ENCODE measurements around the gene TCF4. TPM values are rescaled to one million over a fixed set of nuclear protein-coding genes. Genes with fewer than 3 reads are reported as not detected.

Gene TCF4
- polyA plus RNA-seq, 2 donors, result 3.7 to 4.8 TPM

- H3K27ac ChIP-seq (ENCODE audit: low read depth in 2 of 2, low read length in 1 of 2), result peak overlapping the region in 1 of 2 donors; percentile 47
- WGBS, 2 donors, result 57 to 58% methylated on average over 6 of the region's 6 CpGs
- no peaks in the 10 kb centered on the region for H3K27me3 ChIP-seq (ENCODE audit: control insufficient read depth in 1 of 2, insufficient read depth in 2 of 2, low read length in 2 of 2)
- H3K9me3 ChIP-seq (ENCODE audit: control insufficient read depth in 2 of 2, insufficient read depth in 1 of 2, low read depth in 1 of 2, low read length in 1 of 2), result no peaks in the 10 kb centered on the region
- H3K4me3 ChIP-seq (ENCODE audit: low read depth in 1 of 2, low read length in 2 of 2), result no peak overlapping the region
- no peaks in the 10 kb centered on the region for H3K4me1 ChIP-seq (ENCODE audit: control insufficient read depth in 2 of 2, insufficient read depth in 2 of 2, low read length in 1 of 2)
- H3K36me3 ChIP-seq (ENCODE audit: control insufficient read depth in 2 of 2, insufficient read depth in 2 of 2, low read length in 1 of 2), result no peaks in the 10 kb centered on the region
Observed at GRCh38 chr18:55243857-55244256, 344.1 kb downstream of the TCF4 start.

GRCh38 chr18:55243255-55243654 is 344.7 kb downstream of the TCF4 start:
- Histone ChIP-seq H3K27ac (ENCODE audit: low read depth in 2 of 2, low read length in 1 of 2) (peak overlapping the region in 1 of 2 donors; percentile 47), H3K36me3 (ENCODE audit: control insufficient read depth in 2 of 2, insufficient read depth in 2 of 2, low read length in 1 of 2) (no peaks in the 10 kb centered on the region), H3K4me1 (ENCODE audit: control insufficient read depth in 2 of 2, insufficient read depth in 2 of 2, low read length in 1 of 2) (no peaks in the 10 kb centered on the region), H3K4me3 (ENCODE audit: low read depth in 1 of 2, low read length in 2 of 2) (no peak overlapping the region), H3K9me3 (ENCODE audit: control insufficient read depth in 2 of 2, insufficient read depth in 1 of 2, low read depth in 1 of 2, low read length in 1 of 2) (no peaks in the 10 kb centered on the region), H3K27me3 (ENCODE audit: control insufficient read depth in 1 of 2, insufficient read depth in 2 of 2, low read length in 2 of 2) (no peaks in the 10 kb centered on the region)
- WGBS, 2 donors, result 60 to 62% methylated on average over 2 of the region's 2 CpGs

- no peaks in the 10 kb centered on the region for H3K4me1 ChIP-seq (ENCODE audit: control insufficient read depth in 2 of 2, insufficient read depth in 2 of 2, low read length in 1 of 2)
- H3K4me3 ChIP-seq (ENCODE audit: low read depth in 1 of 2, low read length in 2 of 2), result no peak overlapping the region
- no peaks in the 10 kb centered on the region for H3K27me3 ChIP-seq (ENCODE audit: control insufficient read depth in 1 of 2, insufficient read depth in 2 of 2, low read length in 2 of 2)
- H3K9me3 ChIP-seq (ENCODE audit: control insufficient read depth in 2 of 2, insufficient read depth in 1 of 2, low read depth in 1 of 2, low read length in 1 of 2), result no peaks in the 10 kb centered on the region
- H3K36me3 ChIP-seq (ENCODE audit: control insufficient read depth in 2 of 2, insufficient read depth in 2 of 2, low read length in 1 of 2), result no peaks in the 10 kb centered on the region
- WGBS, 2 donors, result 71 to 75% methylated on average over 5 of the region's 5 CpGs
- no peak overlapping the region for H3K27ac ChIP-seq (ENCODE audit: low read depth in 2 of 2, low read length in 1 of 2)
Observed at GRCh38 chr18:55240978-55241377, 347.0 kb downstream of the TCF4 start.

GRCh38 chr18:55239740-55240139 is 348.3 kb downstream of the TCF4 start:
- Histone ChIP-seq H3K27me3 (ENCODE audit: control insufficient read depth in 1 of 2, insufficient read depth in 2 of 2, low read length in 2 of 2) (no peaks in the 10 kb centered on the region), H3K4me1 (ENCODE audit: control insufficient read depth in 2 of 2, insufficient read depth in 2 of 2, low read length in 1 of 2) (peaks cover 0 to under 1% of the 10 kb centered on the region in 2 donors), H3K36me3 (ENCODE audit: control insufficient read depth in 2 of 2, insufficient read depth in 2 of 2, low read length in 1 of 2) (no peaks in the 10 kb centered on the region), H3K4me3 (ENCODE audit: low read depth in 1 of 2, low read length in 2 of 2) (no peak overlapping the region), H3K9me3 (ENCODE audit: control insufficient read depth in 2 of 2, insufficient read depth in 1 of 2, low read depth in 1 of 2, low read length in 1 of 2) (no peaks in the 10 kb centered on the region), H3K27ac (ENCODE audit: low read depth in 2 of 2, low read length in 1 of 2) (no peak overlapping the region)

- Histone ChIP-seq H3K9me3 (ENCODE audit: control insufficient read depth in 2 of 2, insufficient read depth in 1 of 2, low read depth in 1 of 2, low read length in 1 of 2) (no peaks in the 10 kb centered on the region), H3K36me3 (ENCODE audit: control insufficient read depth in 2 of 2, insufficient read depth in 2 of 2, low read length in 1 of 2) (peaks cover 0 to 2% of the 10 kb centered on the region in 2 donors), H3K27me3 (ENCODE audit: control insufficient read depth in 1 of 2, insufficient read depth in 2 of 2, low read length in 2 of 2) (no peaks in the 10 kb centered on the region), H3K27ac (ENCODE audit: low read depth in 2 of 2, low read length in 1 of 2) (no peak overlapping the region), H3K4me3 (ENCODE audit: low read depth in 1 of 2, low read length in 2 of 2) (no peak overlapping the region), H3K4me1 (ENCODE audit: control insufficient read depth in 2 of 2, insufficient read depth in 2 of 2, low read length in 1 of 2) (peaks cover 0 to 2% of the 10 kb centered on the region in 2 donors)
- WGBS, 2 donors, result 94 to 95% methylated on average over 3 of the region's 3 CpGs
Observed at GRCh38 chr18:55237660-55238059, 350.3 kb downstream of the TCF4 start.

- Histone ChIP-seq H3K27me3 (ENCODE audit: control insufficient read depth in 1 of 2, insufficient read depth in 2 of 2, low read length in 2 of 2) (no peaks in the 10 kb centered on the region), H3K36me3 (ENCODE audit: control insufficient read depth in 2 of 2, insufficient read depth in 2 of 2, low read length in 1 of 2) (peaks cover 0 to 2% of the 10 kb centered on the region in 2 donors), H3K4me3 (ENCODE audit: low read depth in 1 of 2, low read length in 2 of 2) (no peak overlapping the region), H3K27ac (ENCODE audit: low read depth in 2 of 2, low read length in 1 of 2) (no peak overlapping the region), H3K4me1 (ENCODE audit: control insufficient read depth in 2 of 2, insufficient read depth in 2 of 2, low read length in 1 of 2) (peaks cover 0 to 2% of the 10 kb centered on the region in 2 donors), H3K9me3 (ENCODE audit: control insufficient read depth in 2 of 2, insufficient read depth in 1 of 2, low read depth in 1 of 2, low read length in 1 of 2) (no peaks in the 10 kb centered on the region)
- 69 to 71% methylated on average over 6 of the region's 6 CpGs for WGBS, 2 donors
Observed at GRCh38 chr18:55236150-55236931, 351.7 kb downstream of the TCF4 start.

GRCh38 chr18:55235094-55235461 is 352.9 kb downstream of the TCF4 start:
- Histone ChIP-seq H3K27ac (ENCODE audit: low read depth in 2 of 2, low read length in 1 of 2) (peak overlapping the region in 1 of 2 donors; percentile 10), H3K36me3 (ENCODE audit: control insufficient read depth in 2 of 2, insufficient read depth in 2 of 2, low read length in 1 of 2) (peaks cover 2% of the 10 kb centered on the region in 2 donors), H3K27me3 (ENCODE audit: control insufficient read depth in 1 of 2, insufficient read depth in 2 of 2, low read length in 2 of 2) (no peaks in the 10 kb centered on the region), H3K9me3 (ENCODE audit: control insufficient read depth in 2 of 2, insufficient read depth in 1 of 2, low read depth in 1 of 2, low read length in 1 of 2) (no peaks in the 10 kb centered on the region), H3K4me3 (ENCODE audit: low read depth in 1 of 2, low read length in 2 of 2) (no peak overlapping the region), H3K4me1 (ENCODE audit: control insufficient read depth in 2 of 2, insufficient read depth in 2 of 2, low read length in 1 of 2) (peaks cover 0 to 2% of the 10 kb centered on the region in 2 donors)
- WGBS, 2 donors, result 59 to 66% methylated on average over 3 of the region's 3 CpGs

GRCh38 chr18:55234366-55235093 is 353.5 kb downstream of the TCF4 start:
- 34 to 37% methylated on average over 21 of the region's 21 CpGs for WGBS, 2 donors
- H3K9me3 ChIP-seq (ENCODE audit: control insufficient read depth in 2 of 2, insufficient read depth in 1 of 2, low read depth in 1 of 2, low read length in 1 of 2), result no peaks in the 10 kb centered on the region
- no peak overlapping the region for H3K4me3 ChIP-seq (ENCODE audit: low read depth in 1 of 2, low read length in 2 of 2)
- H3K27ac ChIP-seq (ENCODE audit: low read depth in 2 of 2, low read length in 1 of 2), result no peak overlapping the region
- peaks cover 2% of the 10 kb centered on the region in 2 donors for H3K36me3 ChIP-seq (ENCODE audit: control insufficient read depth in 2 of 2, insufficient read depth in 2 of 2, low read length in 1 of 2)
- H3K4me1 ChIP-seq (ENCODE audit: control insufficient read depth in 2 of 2, insufficient read depth in 2 of 2, low read length in 1 of 2), result peaks cover 0 to 2% of the 10 kb centered on the region in 2 donors
- H3K27me3 ChIP-seq (ENCODE audit: control insufficient read depth in 1 of 2, insufficient read depth in 2 of 2, low read length in 2 of 2), result no peaks in the 10 kb centered on the region

GRCh38 chr18:55233857-55234256 is 354.1 kb downstream of the TCF4 start:
- Histone ChIP-seq H3K36me3 (ENCODE audit: control insufficient read depth in 2 of 2, insufficient read depth in 2 of 2, low read length in 1 of 2) (peaks cover 2 to 3% of the 10 kb centered on the region in 2 donors), H3K27ac (ENCODE audit: low read depth in 2 of 2, low read length in 1 of 2) (no peak overlapping the region), H3K4me1 (ENCODE audit: control insufficient read depth in 2 of 2, insufficient read depth in 2 of 2, low read length in 1 of 2) (peaks cover 0 to 2% of the 10 kb centered on the region in 2 donors), H3K27me3 (ENCODE audit: control insufficient read depth in 1 of 2, insufficient read depth in 2 of 2, low read length in 2 of 2) (no peaks in the 10 kb centered on the region), H3K4me3 (ENCODE audit: low read depth in 1 of 2, low read length in 2 of 2) (no peak overlapping the region), H3K9me3 (ENCODE audit: control insufficient read depth in 2 of 2, insufficient read depth in 1 of 2, low read depth in 1 of 2, low read length in 1 of 2) (no peaks in the 10 kb centered on the region)
- WGBS, 2 donors, result 78 to 86% methylated on average over 5 of the region's 5 CpGs

Data from esophagus (tissue), 2 donors.